H9 (cell line): ENCODE results near the gene GAL3ST2. TPM values are rescaled to one million over a fixed set of nuclear protein-coding genes. Genes with fewer than 3 reads are reported as not detected.

Source experiments
- DNase-seq: peaks from one replicate; pipeline ENCODE4 v3.0.0-alpha.2; 2017
- H2AFZ ChIP-seq: one replicate; pipeline ENCODE4 v1.6.1; 2013; ENCODE audit warnings: mild to moderate bottlenecking, low read length, control low read depth, moderate library complexity
- H2AK5ac ChIP-seq: 2 replicates; pipeline ENCODE4 v1.6.1; 2013; ENCODE audit warnings: low read length, control low read depth, mixed read lengths; ENCODE audit not compliant: insufficient read length
- H2BK120ac ChIP-seq: one replicate; pipeline ENCODE4 v1.6.1; 2013; ENCODE audit warnings: low read depth, mild to moderate bottlenecking, low read length, control low read depth, inconsistent platforms; ENCODE audit not compliant: poor library complexity, severe bottlenecking
- H2BK12ac ChIP-seq: 2 replicates; pipeline ENCODE4 v1.6.1; 2013; ENCODE audit warnings: low read length, control low read depth, mixed read lengths, low read depth; ENCODE audit not compliant: insufficient read length
- H2BK15ac ChIP-seq: 2 replicates; pipeline ENCODE4 v1.6.1; 2013; ENCODE audit warnings: low read depth, low read length, control low read depth
- H2BK20ac ChIP-seq: one replicate; pipeline ENCODE4 v1.6.1; 2013; ENCODE audit warnings: low read depth, mild to moderate bottlenecking, low read length, control low read depth, inconsistent platforms; ENCODE audit not compliant: poor library complexity, severe bottlenecking
- H2BK5ac ChIP-seq: 2 replicates; pipeline ENCODE4 v1.6.1; 2013; ENCODE audit warnings: low read length, control low read depth, mixed read lengths; ENCODE audit not compliant: insufficient read length
- H3K14ac ChIP-seq: 2 replicates; pipeline ENCODE4 v1.6.1; 2013; ENCODE audit warnings: low read length, control low read depth; ENCODE audit not compliant: insufficient read depth
- H3K18ac ChIP-seq: 2 replicates; pipeline ENCODE4 v1.6.1; 2013; ENCODE audit warnings: low read depth, mild to moderate bottlenecking, mixed read lengths, low read length, control low read depth; ENCODE audit not compliant: insufficient read length
- H3K23ac ChIP-seq: 2 replicates; pipeline ENCODE4 v1.6.1; 2013; ENCODE audit warnings: low read length, control low read depth, mixed read lengths, low read depth; ENCODE audit not compliant: insufficient read length
- H3K23me2 ChIP-seq: 2 replicates; pipeline ENCODE4 v1.6.1; 2013; ENCODE audit warnings: low read depth, mild to moderate bottlenecking, mixed read lengths, low read length, control low read depth; ENCODE audit not compliant: insufficient read length, poor library complexity, severe bottlenecking
- H3K27ac ChIP-seq: 2 replicates; pipeline ENCODE4 v1.5.1; 2013; ENCODE audit warnings: low read length, control low read depth, mixed read lengths, low read depth; ENCODE audit not compliant: insufficient read length
- H3K27me3 ChIP-seq: 2 replicates; pipeline ENCODE4 v1.6.1; 2013; ENCODE audit warnings: low read length, control low read depth, inconsistent platforms; ENCODE audit not compliant: insufficient read depth
- H3K4ac ChIP-seq: 2 replicates; pipeline ENCODE4 v1.6.1; 2013; ENCODE audit warnings: low read depth, mild to moderate bottlenecking, control low read depth, inconsistent platforms, low read length, moderate library complexity
- H3K4me1 ChIP-seq: 2 replicates; pipeline ENCODE4 v1.6.1; 2013; ENCODE audit warnings: low read length, control low read depth, inconsistent platforms; ENCODE audit not compliant: insufficient read depth
- H3K4me2 ChIP-seq: 2 replicates; pipeline ENCODE4 v1.6.1; 2013; ENCODE audit warnings: low read length, control low read depth, mixed read lengths; ENCODE audit not compliant: insufficient read length, insufficient read depth
- H3K56ac ChIP-seq: 2 replicates; pipeline ENCODE4 v1.6.1; 2013; ENCODE audit warnings: low read depth, mild to moderate bottlenecking, mixed read lengths, low read length, control low read depth; ENCODE audit not compliant: insufficient read length
- H3K79me1 ChIP-seq: 2 replicates; pipeline ENCODE4 v1.6.1; 2013; ENCODE audit warnings: low read depth, mild to moderate bottlenecking, moderate library complexity, low read length, control low read depth, inconsistent platforms; ENCODE audit not compliant: insufficient read depth, poor library complexity, severe bottlenecking
- H3K79me2 ChIP-seq: 2 replicates; pipeline ENCODE4 v1.6.1; 2013; ENCODE audit warnings: low read length, control low read depth, inconsistent platforms; ENCODE audit not compliant: insufficient read depth
- H3K9ac ChIP-seq: 2 replicates; pipeline ENCODE4 v1.6.1; 2013; ENCODE audit warnings: low read length, control low read depth, mixed read lengths; ENCODE audit not compliant: insufficient read length; ENCODE audit errors: extremely low read depth
- H3K9me3 ChIP-seq: one replicate; pipeline ENCODE4 v1.6.1; 2013; ENCODE audit warnings: low read depth, low read length, inconsistent platforms; ENCODE audit not compliant: control insufficient read depth
- H3T11ph ChIP-seq: one replicate; pipeline ENCODE4 v1.6.1; 2013; ENCODE audit warnings: mild to moderate bottlenecking, low read length, control low read depth, inconsistent platforms
- H4K20me1 ChIP-seq: one replicate; pipeline ENCODE4 v1.6.1; 2013; ENCODE audit not compliant: control insufficient read depth, insufficient read length, insufficient read depth
- H4K5ac ChIP-seq: 2 replicates; pipeline ENCODE4 v1.6.1; 2013; ENCODE audit warnings: low read depth, mild to moderate bottlenecking, mixed read lengths, low read length, control low read depth; ENCODE audit not compliant: insufficient read length
- H4K8ac ChIP-seq: replicated peaks from 2 replicates; pipeline ENCODE4 v1.6.1; 2013; ENCODE audit warnings: low read length, control low read depth, mixed read lengths, low read depth; ENCODE audit not compliant: insufficient read length
- H4K91ac ChIP-seq: 2 replicates; pipeline ENCODE4 v1.6.1; 2013; ENCODE audit warnings: low read depth, mild to moderate bottlenecking, moderate library complexity, mixed read lengths, low read length, control low read depth; ENCODE audit not compliant: insufficient read length
- H3K27ac Mint-ChIP-seq, 3 experiments: 2 replicates in 2 of 3; 3 replicates in 1 of 3; pipeline ENCODE4 v1.8.0; 2020 to 2021; ENCODE audit warnings: mixed read lengths in 3 of 3, mild to moderate bottlenecking in 1 of 3, moderate library complexity in 1 of 3
- H3K27me3 Mint-ChIP-seq: 2 replicates; pipeline ENCODE4 v1.8.0; 2021; ENCODE audit warnings: low read depth, mild to moderate bottlenecking, moderate library complexity, mixed read lengths
- H3K36me3 Mint-ChIP-seq, 3 experiments: 2 replicates in 2 of 3; 3 replicates in 1 of 3; pipeline ENCODE4 v1.8.0; 2020 to 2021; ENCODE audit warnings: low read depth in 3 of 3, mixed read lengths in 3 of 3; ENCODE audit not compliant: insufficient read depth in 1 of 3
- H3K4me1 Mint-ChIP-seq, 2 experiments: 2 replicates each; pipeline ENCODE4 v1.8.0; 2020; ENCODE audit warnings: mixed read lengths in 2 of 2
- H3K4me3 Mint-ChIP-seq, 2 experiments: 2 replicates in 1 of 2; 3 replicates in 1 of 2; pipeline ENCODE4 v1.8.0; 2020 to 2021; ENCODE audit warnings: mild to moderate bottlenecking in 2 of 2, mixed read lengths in 2 of 2, moderate library complexity in 1 of 2
- H3K9me3 Mint-ChIP-seq, 2 experiments: 2 replicates in 1 of 2; 3 replicates in 1 of 2; pipeline ENCODE4 v1.8.0; 2020; ENCODE audit warnings: mild to moderate bottlenecking in 2 of 2, mixed read lengths in 2 of 2, moderate library complexity in 1 of 2
- CTCF ChIP-seq: fragments of 200-600 bp; sonication (generic); conservative IDR thresholded peaks from 3 replicates; pipeline ENCODE4 v1.8.0; 2021; ENCODE audit warnings: antibody characterized with exemption, mild to moderate bottlenecking
- WGBS: extraction: QIAGEN DNeasy Blood & Tissue Kit; methylation state at CpG from one replicate; pipeline ENCODE4 v1.1.7; 2013; ENCODE audit warnings: missing lambda C conversion rate, low lambda C conversion rate, mixed read lengths; ENCODE audit not compliant: insufficient read length; ENCODE audit errors: extremely low coverage; 5-methylcytosine and 5-hydroxymethylcytosine counted together
- total RNA-seq: library from RNA; stranded (reverse); gene quantifications from 2 replicates; pipeline ENCODE4 v1.2.1, GENCODE V29; 2021

GAL3ST2 gene
- total RNA-seq, 1 experiment from 2014 or later = 0.33 TPM

- no peak overlapping the region for H3K4me2 ChIP-seq
- H3K27ac ChIP-seq = no peak overlapping the region
- H3K79me2 ChIP-seq = no peaks in the 10 kb centered on the region
- no peak overlapping the region for H3K9ac ChIP-seq
- H3K4me3 Mint-ChIP-seq = no peak overlapping the region
- no peaks in the 10 kb centered on the region for H3K4me1 ChIP-seq
- no peak overlapping the region for H3K14ac ChIP-seq
- H3K27me3 ChIP-seq = no peaks in the 10 kb centered on the region
- no peak overlapping the region for H2BK20ac ChIP-seq
- no peak overlapping the region for H3K56ac ChIP-seq
- no peak overlapping the region for H3K18ac ChIP-seq
- no peak overlapping the region for H3T11ph ChIP-seq
- no peaks in the 10 kb centered on the region; the same call in 1 of the 2 replicates for H3K27me3 Mint-ChIP-seq
- H3K9me3 Mint-ChIP-seq = peaks cover 11 to 14% of the 10 kb centered on the region in 2 experiments
- H2AFZ ChIP-seq = no peak overlapping the region
- H3K36me3 Mint-ChIP-seq = peaks cover 15 to 18% (median 15%) of the 10 kb centered on the region in 3 experiments
- TF ChIP-seq CTCF = no peak
- no peak overlapping the region for H2AK5ac ChIP-seq
- H3K4ac ChIP-seq = no peak overlapping the region
- H4K20me1 ChIP-seq = no peaks in the 10 kb centered on the region
- H4K91ac ChIP-seq = no peak overlapping the region
- no peaks in the 10 kb centered on the region for H3K9me3 ChIP-seq
- H2BK5ac ChIP-seq = no peak overlapping the region
- H3K23ac ChIP-seq = no peak overlapping the region
- no peak overlapping the region for H3K27ac Mint-ChIP-seq
- no CpG with 5 or more reads among the region's 20 CpGs for WGBS
- no peak overlapping the region for H2BK120ac ChIP-seq
- no peak overlapping the region for H4K5ac ChIP-seq
- no peak overlapping the region for H2BK12ac ChIP-seq
- H3K4me1 Mint-ChIP-seq = peaks cover 4 to 16% of the 10 kb centered on the region in 2 experiments
- no peak overlapping the region for H2BK15ac ChIP-seq
- H3K23me2 ChIP-seq = no peaks in the 10 kb centered on the region
- H3K79me1 ChIP-seq = no peaks in the 10 kb centered on the region
- H4K8ac ChIP-seq = no peak overlapping the region
- DNase-seq = peak; percentile 12
Measured at GRCh38 chr2:241763551-241764274, 12.9 kb upstream of the GAL3ST2 start.
